Activated CD8-positive, alpha-beta memory T cell treated with anti-CD3 and anti-CD28 coated beads for 1 hour (primary cell): Measurements from ENCODE around the gene FOXL3.
A peak's percentile ranks its signal among the peaks of the same experiment; 100 is the strongest.
"Not testable (repeated sequence)": the region's sequence is repeated elsewhere in the genome, so short reads cannot be mapped to it uniquely, and the experiment has no call there.

Source experiments
- DNase-seq, 2 donors: peaks; one replicate each; pipeline ENCODE4 v3.0.0-alpha.2; 2020; ENCODE audit warnings: low read depth in 1 of 2; ENCODE audit errors: extremely low read depth in 1 of 2

The FOXL3 gene

GRCh38 chr7:254337-255037 is 35.5 kb upstream of the FOXL3 start:
- DNase-seq, result no peak

DNA sequence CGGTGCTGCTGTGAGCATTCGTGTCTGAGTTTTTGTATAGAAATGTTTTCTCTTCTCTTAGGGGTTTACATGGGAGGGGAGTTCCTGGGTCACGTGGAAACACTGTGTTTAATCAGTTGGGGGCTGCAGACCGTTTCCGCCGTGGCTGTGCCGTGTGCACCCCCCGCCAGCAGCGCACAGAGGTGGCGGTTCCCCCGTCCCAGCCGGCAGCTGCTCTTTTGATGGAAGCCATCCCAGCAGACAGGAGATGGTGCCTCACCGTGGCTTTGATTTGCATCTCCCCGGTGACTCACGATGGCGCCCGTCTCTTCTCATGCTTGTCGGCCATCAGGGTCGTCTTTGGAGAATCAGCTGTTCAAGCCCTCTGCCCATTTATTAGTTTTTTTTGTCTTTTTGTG is 34.9 kb upstream of the FOXL3 start:
- no peak for DNase-seq

DNA sequence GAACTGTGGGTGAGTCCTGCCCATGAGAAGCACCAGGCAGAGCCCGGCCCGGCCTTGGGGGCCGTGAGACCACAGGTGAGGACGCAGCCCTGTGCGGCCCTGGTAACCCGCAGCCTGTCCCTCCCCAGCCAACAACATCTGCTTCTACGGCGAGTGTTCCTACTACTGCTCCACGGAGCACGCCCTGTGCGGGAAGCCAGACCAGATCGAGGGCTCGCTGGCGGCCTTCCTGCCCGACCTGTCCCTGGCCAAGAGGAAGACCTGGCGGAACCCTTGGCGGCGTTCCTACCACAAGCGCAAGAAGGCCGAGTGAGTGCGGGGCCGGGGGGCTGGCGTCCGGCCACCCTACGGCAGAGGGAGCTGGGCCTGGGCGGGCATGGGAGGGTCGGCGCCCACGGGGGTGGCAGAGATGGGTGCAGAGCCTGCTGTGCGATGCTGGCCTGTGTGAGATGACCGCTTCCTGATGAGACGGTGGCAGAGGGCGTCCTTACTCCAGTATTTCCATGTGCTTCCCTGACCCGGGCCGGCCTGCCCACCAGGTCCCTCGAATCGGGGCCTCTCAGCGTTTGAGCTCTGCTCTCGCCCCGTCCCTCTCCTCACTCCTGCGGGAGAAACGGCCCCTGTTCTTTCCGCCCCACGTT is 34.1 kb upstream of the FOXL3 start:
- no peak for DNase-seq

- no peak for DNase-seq
These were observed 33.5 kb upstream of the FOXL3 start for GRCh38 chr7:256461-256940.

GRCh38 chr7:256981-257646 is 32.9 kb upstream of the FOXL3 start:
- no peak for DNase-seq

GRCh38 chr7:257647-257992 is 32.4 kb upstream of the FOXL3 start:
- DNase-seq, result no peak

- no peak for DNase-seq
These were observed 31.3 kb upstream of the FOXL3 start for GRCh38 chr7:258476-259190.

GRCh38 chr7:259191-259505 is 30.8 kb upstream of the FOXL3 start:
- no peak for DNase-seq

GRCh38 chr7:259751-260405 is 30.1 kb upstream of the FOXL3 start:
- no peak for DNase-seq

DNA sequence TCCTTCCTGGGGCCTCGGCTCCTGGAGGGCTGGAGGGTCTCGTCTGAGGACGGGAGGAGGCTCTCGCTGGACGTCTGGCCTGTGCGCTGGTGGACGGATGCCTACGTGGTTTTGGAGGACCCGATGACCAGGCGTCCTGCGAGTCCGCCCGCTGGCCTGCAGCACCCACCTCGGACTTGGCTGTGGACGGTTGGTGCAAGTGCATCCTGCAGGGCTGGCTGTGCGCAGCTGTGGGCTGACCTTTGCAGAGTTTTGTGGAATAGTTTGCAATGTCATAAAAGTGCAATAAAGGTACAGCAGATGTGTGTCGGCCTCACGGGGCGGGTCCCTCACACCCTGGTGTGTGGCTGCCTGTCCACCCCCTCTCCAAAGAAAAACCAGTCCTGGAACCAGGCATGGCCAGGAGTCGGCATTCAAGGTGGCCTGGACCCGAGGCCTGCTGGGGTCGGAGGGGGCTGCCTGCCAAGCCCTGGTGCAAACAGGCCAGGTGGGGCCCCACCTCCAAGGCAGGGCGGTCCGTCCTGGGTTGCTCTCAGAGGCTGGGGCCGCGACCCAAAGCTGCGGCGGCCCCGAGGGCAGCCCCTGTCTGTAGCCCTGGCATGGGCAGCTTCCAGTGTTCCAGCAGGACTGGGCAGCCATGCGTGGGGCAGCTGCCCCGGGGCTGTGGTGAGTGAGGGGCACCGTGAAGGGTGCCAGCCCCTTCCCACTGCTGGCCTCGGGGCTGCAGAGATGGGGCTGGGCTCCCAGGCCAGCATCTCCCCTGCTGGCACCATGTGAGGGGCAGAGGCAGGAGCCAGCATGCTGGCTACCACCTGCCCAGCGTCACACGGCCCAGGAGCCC is 29.3 kb upstream of the FOXL3 start:
- DNase-seq, result no peak

- no peak for DNase-seq
These were observed 28.4 kb upstream of the FOXL3 start for GRCh38 chr7:261341-262250.

GRCh38 chr7:262251-262572 is 27.8 kb upstream of the FOXL3 start:
- DNase-seq, result no peak

DNA sequence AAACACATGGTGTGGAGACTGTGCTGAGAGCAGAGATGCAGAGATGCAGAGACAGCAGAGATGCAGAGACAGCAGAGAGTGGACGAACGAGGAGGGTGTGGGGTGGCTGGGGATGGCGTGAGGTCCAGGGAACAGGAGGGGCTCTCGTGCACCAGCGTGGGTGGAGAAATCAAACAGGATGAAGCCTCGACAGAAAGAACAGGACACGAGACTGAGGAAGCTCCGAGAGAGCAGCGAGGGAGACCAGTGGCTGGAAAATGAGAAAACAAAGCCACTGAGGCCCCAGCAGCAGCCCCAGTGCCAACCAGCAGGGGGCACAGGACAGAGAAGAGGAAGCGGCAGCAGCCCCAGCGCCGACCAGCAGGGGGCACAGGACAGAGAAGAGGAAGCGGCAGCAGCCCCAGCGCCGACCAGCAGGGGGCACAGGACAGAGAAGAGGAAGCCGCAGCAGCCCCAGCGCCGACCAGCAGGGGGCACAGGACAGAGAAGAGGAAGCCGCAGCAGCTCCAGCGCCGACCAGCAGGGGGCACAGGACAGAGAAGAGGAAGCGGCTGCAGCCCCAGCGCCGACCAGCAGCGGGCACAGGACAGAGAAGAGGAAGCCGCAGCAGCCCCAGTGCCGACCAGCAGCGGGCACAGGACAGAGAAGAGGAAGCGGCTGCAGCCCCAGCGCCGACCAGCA is 27.2 kb upstream of the FOXL3 start:
- peak in 1 of 2 donors; percentile 14 for DNase-seq

GRCh38 chr7:263483-264351 is 26.3 kb upstream of the FOXL3 start:
- DNase-seq, result not testable (repeated sequence)

- DNase-seq, result no peak
These were observed 25.3 kb upstream of the FOXL3 start for GRCh38 chr7:264541-265191.

- no peak for DNase-seq
These were observed 24.6 kb upstream of the FOXL3 start for GRCh38 chr7:265192-265997.
